ENCODE results near the gene LTC4S. TPM values are rescaled to one million over a fixed set of nuclear protein-coding genes. Genes with fewer than 3 reads are reported as not detected.

Gene LTC4S
- total RNA-seq, 1 experiment from 2014 or later, result 2.4 TPM

DNA sequence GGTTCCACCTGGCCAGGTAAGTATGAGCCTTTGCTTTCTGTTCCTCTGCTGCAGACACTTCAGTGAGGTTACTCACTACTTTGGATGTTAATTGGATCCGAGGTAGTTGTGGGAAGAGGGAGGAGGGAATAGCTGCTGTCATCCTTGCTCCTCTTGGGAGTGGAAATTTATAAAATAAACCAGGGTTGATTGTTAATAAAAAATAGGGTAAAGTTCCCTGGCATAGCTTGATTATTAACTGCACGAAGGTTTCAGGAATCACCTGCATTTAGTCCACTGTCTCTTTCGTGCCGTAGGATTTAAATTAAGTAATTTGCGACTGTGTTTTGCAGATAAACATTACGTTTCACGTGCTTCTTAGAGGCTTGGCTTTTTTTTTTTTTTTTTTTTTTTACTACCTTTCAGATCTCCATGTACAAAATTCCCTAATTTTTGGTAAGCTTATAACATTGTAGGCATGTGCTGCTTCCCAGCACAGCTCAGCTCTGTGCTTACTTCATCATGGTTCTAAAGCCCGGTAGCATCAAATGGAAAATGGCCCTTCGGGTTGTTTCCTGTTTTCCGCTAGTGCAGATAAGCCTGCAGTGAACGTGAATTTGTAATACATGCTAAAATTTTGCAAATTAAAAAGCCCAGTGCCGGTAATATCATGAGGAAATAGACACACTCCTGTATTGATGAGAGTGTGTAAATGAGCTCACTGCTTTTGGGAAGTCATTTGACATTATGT is 26.9 kb upstream of the LTC4S start:
- H3K27ac Mint-ChIP-seq (ENCODE audit: unreplicated experiment), result no peak overlapping the region
- no peaks in the 10 kb centered on the region; the same call in none of the 2 replicates for H3K36me3 ChIP-seq (ENCODE audit: control insufficient read depth, insufficient read depth, low read length)
- no peaks in the 10 kb centered on the region for H3K27me3 Mint-ChIP-seq (ENCODE audit: insufficient read depth, unreplicated experiment)
- H3K4me3 ChIP-seq (ENCODE audit: low read depth, low read length), result no peak overlapping the region
- H3K9me3 Mint-ChIP-seq (ENCODE audit: unreplicated experiment), result no peaks in the 10 kb centered on the region
- no peaks in the 10 kb centered on the region for H3K27me3 ChIP-seq (replicated peaks; ENCODE audit: control insufficient read depth, insufficient read depth, low read length)
- peaks cover 11% of the 10 kb centered on the region for H3K4me1 Mint-ChIP-seq (ENCODE audit: low read depth, unreplicated experiment)
- H3K4me1 ChIP-seq, result peaks cover 12% of the 10 kb centered on the region
- no peak overlapping the region for H3K4me3 Mint-ChIP-seq (ENCODE audit: unreplicated experiment)
- intact Hi-C loops (cut with micrococcal nuclease; ENCODE audit: unreplicated experiment), result no loop called here
- POLR2A ChIA-PET, result interaction anchor here (1.0 kb wide), 1 partner anchor 29 kb away, joined by 3 read pairs; no protein-coding TSS in a partner anchor
- no peaks in the 10 kb centered on the region for H3K9me3 ChIP-seq
- no TSS peak for BruUV-seq (replicated peaks)
- TF ChIP-seq, protein P1, sequence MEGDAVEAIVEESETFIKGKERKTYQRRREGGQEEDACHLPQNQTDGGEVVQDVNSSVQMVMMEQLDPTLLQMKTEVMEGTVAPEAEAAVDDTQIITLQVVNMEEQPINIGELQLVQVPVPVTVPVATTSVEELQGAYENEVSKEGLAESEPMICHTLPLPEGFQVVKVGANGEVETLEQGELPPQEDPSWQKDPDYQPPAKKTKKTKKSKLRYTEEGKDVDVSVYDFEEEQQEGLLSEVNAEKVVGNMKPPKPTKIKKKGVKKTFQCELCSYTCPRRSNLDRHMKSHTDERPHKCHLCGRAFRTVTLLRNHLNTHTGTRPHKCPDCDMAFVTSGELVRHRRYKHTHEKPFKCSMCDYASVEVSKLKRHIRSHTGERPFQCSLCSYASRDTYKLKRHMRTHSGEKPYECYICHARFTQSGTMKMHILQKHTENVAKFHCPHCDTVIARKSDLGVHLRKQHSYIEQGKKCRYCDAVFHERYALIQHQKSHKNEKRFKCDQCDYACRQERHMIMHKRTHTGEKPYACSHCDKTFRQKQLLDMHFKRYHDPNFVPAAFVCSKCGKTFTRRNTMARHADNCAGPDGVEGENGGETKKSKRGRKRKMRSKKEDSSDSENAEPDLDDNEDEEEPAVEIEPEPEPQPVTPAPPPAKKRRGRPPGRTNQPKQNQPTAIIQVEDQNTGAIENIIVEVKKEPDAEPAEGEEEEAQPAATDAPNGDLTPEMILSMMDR (IDR thresholded peaks at IDR 0.05; ENCODE audit: insufficient read depth in 1 of 2, low read depth in 1 of 2, low read length in 1 of 2, severe bottlenecking in 1 of 2, unreplicated experiment in 1 of 2), result no peak
- peaks cover 67% of the 10 kb centered on the region for H3K36me3 Mint-ChIP-seq (ENCODE audit: insufficient read depth, unreplicated experiment)
- CTCF ChIA-PET, result no interaction called here
- no peak for DNase-seq

DNA sequence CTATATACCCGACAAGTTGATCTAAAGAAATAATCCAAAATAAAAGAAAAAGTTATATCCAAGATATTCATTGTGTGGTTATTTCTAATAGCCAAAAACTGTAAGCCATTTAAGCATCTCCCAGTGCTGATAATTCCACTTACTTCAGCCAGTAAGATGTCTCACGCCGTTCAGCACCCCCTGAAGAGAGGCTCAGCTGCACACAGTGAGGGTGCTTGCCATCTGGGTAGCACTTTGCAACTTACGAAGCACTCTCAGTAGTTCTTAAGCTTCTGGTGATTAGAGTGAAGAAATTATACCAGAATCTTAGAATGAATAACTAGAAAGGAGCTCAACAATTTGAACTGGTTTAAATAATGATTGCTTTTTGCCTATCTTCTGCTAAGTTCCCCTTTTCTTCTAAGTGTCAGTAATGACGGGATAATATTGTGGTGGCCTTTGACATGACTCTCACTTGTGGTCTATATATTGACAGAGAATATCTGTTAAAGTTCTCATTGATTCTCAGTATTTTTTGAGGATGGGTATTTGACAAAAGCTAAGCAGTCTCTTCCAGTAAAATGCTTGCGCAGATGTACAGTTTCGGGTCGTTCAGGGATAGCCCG is 26.2 kb upstream of the LTC4S start:
- Mint-ChIP-seq H3K27me3 (ENCODE audit: insufficient read depth, unreplicated experiment) (no peaks in the 10 kb centered on the region), H3K9me3 (ENCODE audit: unreplicated experiment) (no peaks in the 10 kb centered on the region), H3K4me3 (ENCODE audit: unreplicated experiment) (no peak overlapping the region), H3K4me1 (ENCODE audit: low read depth, unreplicated experiment) (peaks cover 7% of the 10 kb centered on the region), H3K27ac (ENCODE audit: unreplicated experiment) (no peak overlapping the region), H3K36me3 (ENCODE audit: insufficient read depth, unreplicated experiment) (peaks cover 74% of the 10 kb centered on the region)
- no TSS peak for BruUV-seq (replicated peaks)
- Histone ChIP-seq H3K9me3 (no peaks in the 10 kb centered on the region), H3K36me3 (ENCODE audit: control insufficient read depth, insufficient read depth, low read length) (no peaks in the 10 kb centered on the region; the same call in none of the 2 replicates), H3K4me1 (peaks cover 11% of the 10 kb centered on the region), H3K4me3 (ENCODE audit: low read depth, low read length) (no peak overlapping the region), H3K27me3 (replicated peaks; ENCODE audit: control insufficient read depth, insufficient read depth, low read length) (no peaks in the 10 kb centered on the region)
- POLR2A ChIA-PET, result interaction anchor here (1.0 kb wide), 1 partner anchor 28 kb away, joined by 3 read pairs; no protein-coding TSS in a partner anchor
- intact Hi-C loops (cut with micrococcal nuclease; ENCODE audit: unreplicated experiment), result no loop called here
- TF ChIP-seq, protein P1 (IDR thresholded peaks at IDR 0.05; ENCODE audit: insufficient read depth in 1 of 2, low read depth in 1 of 2, low read length in 1 of 2, severe bottlenecking in 1 of 2, unreplicated experiment in 1 of 2), result no peak
- no peak for DNase-seq
- CTCF ChIA-PET, result no interaction called here

DNA sequence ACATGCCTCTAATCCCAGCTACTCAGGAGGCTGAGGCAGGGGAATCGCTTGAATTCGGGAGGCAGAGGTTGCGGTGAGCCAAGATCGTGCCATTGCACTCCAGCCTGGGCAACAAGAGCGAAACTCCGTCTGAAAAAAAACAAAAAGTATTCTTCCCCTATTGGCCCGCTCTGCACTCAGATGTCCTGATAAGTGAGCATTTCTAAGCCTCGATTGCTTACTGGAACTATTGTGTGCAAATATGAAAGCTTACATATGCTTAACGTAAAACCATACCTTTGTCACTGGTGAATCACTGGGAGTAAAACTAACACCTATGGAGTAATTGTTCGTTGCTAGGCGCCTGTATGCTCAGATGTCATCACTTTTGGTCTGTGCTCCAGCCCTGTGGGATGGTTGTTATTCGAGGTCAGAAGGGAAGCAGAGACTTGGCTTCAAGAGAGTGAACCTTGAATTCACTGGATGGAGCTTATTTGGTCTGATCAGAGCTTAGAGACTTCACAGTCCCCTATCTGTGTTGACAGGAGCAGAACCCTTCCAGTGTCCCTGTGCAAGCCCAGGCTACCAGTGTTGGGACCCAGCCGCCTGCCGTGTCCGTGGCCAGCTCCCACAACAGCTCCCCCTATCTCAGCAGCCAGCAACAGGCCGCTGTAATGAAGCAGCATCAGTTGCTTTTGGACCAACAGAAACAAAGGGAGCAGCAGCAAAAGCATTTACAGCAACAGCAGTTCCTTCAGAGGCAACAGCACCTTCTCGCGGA is 25.3 kb upstream of the LTC4S start:
- H3K4me1 Mint-ChIP-seq (ENCODE audit: low read depth, unreplicated experiment), result peaks cover 2% of the 10 kb centered on the region
- no peak overlapping the region for H3K4me3 Mint-ChIP-seq (ENCODE audit: unreplicated experiment)
- intact Hi-C loops (cut with micrococcal nuclease; ENCODE audit: unreplicated experiment), result no loop called here
- ChIA-PET CTCF (no interaction called here), POLR2A (no interaction called here)
- no peaks in the 10 kb centered on the region for H3K9me3 ChIP-seq
- DNase-seq, result no peak
- H3K36me3 Mint-ChIP-seq (ENCODE audit: insufficient read depth, unreplicated experiment), result peaks cover 84% of the 10 kb centered on the region
- H3K27me3 Mint-ChIP-seq (ENCODE audit: insufficient read depth, unreplicated experiment), result no peaks in the 10 kb centered on the region
- BruUV-seq (replicated peaks), result no TSS peak
- TF ChIP-seq, protein P1 (IDR thresholded peaks at IDR 0.05; ENCODE audit: insufficient read depth in 1 of 2, low read depth in 1 of 2, low read length in 1 of 2, severe bottlenecking in 1 of 2, unreplicated experiment in 1 of 2), result no peak
- no peak overlapping the region for H3K4me3 ChIP-seq (ENCODE audit: low read depth, low read length)
- no peaks in the 10 kb centered on the region for H3K27me3 ChIP-seq (replicated peaks; ENCODE audit: control insufficient read depth, insufficient read depth, low read length)
- H3K4me1 ChIP-seq, result peaks cover 4% of the 10 kb centered on the region
- H3K9me3 Mint-ChIP-seq (ENCODE audit: unreplicated experiment), result no peaks in the 10 kb centered on the region
- no peaks in the 10 kb centered on the region; the same call in none of the 2 replicates for H3K36me3 ChIP-seq (ENCODE audit: control insufficient read depth, insufficient read depth, low read length)
- H3K27ac Mint-ChIP-seq (ENCODE audit: unreplicated experiment), result no peak overlapping the region

Data from Caco-2 (cell line).